HG03460 (cell line): ENCODE measurements around the gene RYR3.

ENCODE experiments used
- ATAC-seq: cut with Tn5 transposase; IDR thresholded peaks from one replicate; pipeline ENCODE4 v1.9.1; 2021; ENCODE audit not compliant: unreplicated experiment

The RYR3 gene

DNA sequence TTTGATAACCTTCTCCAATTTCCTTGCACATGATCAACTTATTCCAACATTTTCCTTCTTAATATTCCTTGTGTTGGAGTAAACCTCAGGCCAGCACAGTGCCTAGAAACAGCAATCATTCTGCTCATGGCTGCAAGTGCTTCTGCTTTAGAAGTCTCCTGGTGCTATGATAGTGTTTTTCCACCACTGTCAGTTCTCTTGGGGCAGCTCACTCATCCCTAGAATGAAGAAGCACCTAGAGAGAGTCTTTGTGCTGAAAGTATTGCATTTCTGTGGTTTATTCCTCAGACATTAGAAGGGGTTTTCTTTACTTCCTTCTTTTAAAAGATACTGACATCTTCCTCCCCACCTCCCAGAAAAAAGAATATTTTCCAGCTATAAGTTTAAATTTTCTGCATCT is 183.5 kb downstream of the RYR3 start:
- ATAC-seq = no peak

DNA sequence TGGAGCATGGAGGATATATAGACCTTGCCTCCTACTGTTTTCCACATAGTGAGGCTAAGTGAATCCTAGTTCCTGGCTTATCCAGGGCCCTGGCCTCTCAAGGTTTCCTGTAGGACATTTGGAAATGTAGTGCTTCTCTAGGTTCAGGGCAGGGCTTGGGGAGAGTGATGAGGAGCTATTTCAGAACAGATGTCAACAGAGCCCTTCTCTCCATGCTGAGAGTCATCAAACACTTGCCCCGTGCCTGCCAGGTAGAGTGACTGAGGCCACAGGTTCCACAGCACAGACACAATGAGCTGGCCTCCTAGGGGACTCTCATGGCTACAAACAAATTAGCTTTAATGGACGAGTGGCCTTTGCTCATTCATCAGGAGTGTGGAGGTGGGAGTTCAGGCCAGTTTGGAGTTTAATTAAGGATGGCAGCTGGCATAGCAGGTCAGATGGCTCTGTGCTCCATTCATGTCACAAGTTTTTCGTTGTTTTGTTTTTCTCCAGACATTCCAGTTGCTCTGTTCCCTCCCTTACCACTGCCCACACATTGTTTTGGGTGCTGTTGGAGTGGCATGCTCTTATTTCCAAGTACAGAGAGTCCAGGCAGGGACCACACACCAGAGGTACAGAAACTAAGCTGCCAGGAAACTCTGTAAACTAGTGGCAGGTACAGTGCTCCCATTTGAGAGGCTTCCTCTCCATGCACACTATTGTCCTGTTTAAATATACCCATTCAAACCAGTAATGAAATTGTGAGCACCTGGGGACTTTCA is 189.8 kb downstream of the RYR3 start:
- no peak for ATAC-seq

DNA sequence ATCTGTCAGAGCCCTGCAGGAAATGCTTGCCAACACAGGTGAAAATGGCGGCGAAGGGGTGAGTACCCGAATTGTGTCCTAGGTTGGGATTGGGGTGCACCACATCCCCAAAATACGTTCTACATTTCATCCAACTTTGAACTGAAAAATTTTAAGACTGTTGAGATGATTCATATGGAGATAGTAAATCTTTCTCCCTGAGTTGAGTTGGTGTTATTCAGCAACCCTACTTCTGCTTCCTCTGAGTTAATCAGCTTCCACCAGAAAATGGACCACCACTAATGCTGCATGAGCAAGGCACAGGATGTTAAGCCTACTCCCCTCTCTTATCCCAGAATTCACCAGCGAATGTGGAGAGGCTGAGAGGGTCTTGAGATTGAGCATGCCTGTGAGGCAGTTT is 192.9 kb downstream of the RYR3 start:
- no peak for ATAC-seq

DNA sequence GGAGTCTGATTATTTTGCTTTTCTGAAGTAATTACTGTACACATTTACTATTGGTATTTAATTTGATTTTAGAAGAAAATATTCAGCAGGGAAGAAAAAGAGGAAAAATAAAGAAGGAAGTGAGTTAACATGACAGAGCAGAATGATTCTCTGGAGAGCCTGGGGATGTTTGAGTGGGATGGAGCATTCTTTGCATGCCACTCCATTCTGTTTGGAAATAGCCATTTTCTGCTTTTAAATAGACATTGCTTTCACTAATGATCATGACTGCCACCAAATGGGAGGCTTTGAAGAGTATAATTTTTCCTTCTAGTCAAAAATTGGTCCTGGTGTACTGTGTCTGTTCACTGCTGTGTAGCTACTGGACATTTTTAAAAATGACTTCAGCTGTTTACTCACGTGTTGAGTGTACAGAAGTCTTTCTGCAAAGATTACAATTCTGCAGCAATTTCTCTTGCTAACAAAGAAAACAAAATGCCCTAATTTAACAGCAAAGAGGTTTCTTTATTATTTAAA is 196.1 kb downstream of the RYR3 start:
- ATAC-seq = no peak

DNA sequence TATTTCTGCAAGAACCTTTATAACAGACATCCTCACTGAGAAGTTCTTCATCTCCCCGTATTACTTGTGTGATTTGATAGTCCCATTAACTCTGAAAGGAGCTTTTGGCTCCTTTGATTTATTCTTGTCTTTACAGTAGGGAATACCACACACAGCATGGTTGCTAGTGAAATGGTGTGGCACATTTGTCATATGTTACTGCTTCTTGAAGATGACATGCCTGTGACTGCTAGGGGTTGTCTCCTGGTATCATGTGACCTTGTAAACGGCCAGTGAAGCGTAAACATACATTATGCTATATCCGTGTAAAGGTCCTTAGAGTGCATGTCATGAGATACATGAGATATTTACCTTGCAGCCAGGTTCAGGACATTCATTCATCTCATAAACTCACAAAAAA is 197.9 kb downstream of the RYR3 start:
- no peak for ATAC-seq

DNA sequence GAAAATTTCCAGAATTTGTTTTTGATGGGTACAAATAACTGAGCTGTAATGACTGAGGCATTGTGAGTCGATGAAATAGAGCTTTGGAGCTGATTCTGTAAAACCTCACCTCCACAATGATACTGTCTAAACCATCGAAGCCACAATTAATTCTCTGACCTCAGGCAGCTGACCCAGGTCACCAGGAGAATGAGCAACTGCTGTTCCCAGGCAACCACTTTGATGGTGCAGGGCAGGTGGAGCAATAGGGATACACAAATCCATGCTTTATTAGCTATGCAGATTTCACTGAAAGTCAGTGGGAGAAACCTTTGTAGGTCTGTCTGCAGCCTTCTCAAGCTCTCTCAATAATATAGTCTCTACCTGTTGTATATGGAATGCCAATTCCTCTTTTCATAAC is 204.4 kb downstream of the RYR3 start:
- no peak for ATAC-seq

DNA sequence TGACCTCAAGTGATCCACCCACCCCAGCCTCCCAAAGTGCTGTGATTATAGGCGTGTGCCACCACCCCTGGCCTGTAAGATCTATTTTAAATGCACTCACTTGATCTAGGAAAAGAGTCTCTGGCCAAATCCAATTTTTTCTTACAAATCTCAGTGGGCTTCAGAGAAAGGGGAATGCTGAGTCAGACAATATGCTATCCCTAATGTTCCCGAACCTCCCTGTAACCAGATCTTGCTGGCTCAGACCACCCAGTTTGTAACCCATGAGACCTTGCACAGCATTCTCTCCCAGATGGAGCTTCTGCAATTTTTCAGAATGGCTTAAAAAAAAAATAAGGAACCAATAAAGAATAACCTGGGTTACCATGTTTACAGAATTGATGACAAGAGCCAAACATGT is 205.8 kb downstream of the RYR3 start:
- ATAC-seq = no peak

DNA sequence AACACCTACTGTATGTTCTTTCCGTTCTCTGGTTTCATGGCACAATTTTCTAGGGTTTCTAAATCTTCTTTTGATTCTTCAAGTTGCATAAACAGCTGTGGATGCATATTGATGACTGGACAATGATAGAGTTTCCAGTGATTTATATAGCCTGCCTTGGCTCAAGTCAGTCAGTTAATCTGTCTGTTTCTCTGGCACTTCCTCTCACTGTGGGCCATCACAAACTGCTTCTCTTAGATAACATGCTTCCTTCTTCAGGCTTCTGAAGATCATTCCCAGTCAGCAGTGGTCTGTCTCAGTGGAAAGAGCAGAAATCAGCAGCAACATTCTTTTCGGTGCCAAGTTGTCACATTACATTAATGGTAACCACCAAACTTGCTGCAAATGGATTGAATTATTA is 207.2 kb downstream of the RYR3 start:
- no peak for ATAC-seq

DNA sequence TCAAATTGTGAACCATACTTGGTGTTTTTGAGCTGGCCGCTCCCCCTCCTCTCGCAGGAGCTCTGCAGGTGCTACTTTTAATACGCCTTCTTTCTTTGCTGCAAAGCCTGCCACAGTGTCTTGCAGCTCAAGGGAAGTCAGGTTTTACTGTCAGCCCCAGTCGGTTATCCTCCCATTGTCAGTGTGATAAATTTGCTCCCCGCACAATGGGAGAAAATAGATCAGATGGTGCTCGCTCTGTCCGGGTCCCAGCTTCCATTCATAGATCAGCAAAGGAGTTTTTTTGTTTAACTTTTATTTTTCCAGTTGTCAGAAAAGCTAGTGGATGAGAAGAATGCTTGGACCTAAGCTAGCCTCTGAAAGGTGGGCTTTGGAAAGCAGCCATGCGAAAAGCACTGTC is 207.7 kb downstream of the RYR3 start:
- ATAC-seq = no peak

DNA sequence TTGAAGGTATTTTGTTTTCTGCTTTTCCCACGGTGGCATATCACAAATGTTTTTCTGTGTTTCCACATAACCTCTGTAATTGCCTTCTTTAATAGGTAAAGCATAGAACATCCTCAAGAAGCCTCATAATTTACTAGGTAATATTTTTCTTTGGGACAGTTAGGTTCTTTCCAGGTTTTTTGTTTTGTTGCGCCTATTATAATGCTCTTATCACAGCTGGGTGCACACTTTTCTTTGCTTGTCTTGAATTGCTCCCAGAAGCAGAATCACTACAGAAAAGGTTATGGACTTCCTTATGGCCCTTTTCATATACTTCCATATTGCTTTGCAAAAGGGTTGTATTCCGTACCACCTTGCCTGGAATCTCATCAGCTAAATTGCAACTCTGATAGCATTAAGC is 213.5 kb downstream of the RYR3 start:
- ATAC-seq = no peak

DNA sequence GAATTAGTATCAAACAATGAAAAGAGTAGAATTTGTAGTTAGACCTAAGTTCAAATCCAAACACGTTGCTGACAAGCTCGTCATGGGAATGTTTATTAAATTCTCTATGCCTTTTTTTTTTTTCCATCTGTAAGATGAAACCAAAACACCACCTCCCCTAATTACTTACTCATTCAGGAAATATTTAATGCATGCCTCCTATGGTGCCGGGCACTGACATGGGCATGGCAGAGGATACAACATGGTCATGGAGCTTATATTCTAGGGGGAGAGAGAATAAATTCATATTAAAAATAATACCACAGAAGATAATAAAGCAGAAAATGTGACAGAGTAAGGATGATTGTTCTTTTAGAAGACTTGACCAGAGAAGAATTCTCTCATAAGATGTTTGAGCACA is 215.8 kb downstream of the RYR3 start:
- no peak for ATAC-seq

DNA sequence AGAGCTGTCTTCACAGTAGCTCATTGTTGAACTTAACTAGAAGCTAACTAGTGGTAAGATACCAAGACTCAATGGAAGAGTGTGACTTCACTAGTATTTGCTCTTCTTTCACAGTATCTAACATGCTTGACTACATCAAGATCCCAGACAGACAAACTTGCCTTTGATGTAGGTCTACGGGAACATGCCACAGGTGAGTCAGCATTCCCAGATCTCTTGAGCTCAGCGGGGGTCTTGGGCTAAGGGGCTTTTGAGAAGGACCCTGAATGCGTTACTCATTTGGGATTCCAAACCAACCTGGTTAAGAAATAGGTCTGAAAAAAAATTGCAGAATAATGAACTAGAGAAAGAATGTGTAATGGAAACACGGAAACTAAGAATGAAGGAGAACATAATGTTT is 222.4 kb downstream of the RYR3 start:
- no peak for ATAC-seq

DNA sequence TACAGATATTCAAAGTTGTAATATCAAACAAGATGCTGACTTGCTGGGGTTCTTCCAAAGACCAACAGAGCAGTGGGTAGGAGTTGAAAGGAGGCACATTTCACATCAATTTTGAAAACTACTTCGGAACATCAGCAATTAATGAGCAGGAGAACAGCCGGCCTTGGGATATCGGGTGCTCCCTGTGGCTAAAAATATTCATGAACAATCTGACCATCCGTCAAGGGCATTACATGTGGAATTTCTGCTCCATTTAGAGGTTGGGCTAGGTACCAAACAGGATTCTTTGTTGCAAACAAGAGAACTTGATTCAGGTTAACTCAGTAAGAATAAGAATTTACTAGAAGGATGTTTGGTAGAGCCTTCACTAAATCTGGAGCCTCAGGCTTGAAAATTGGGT is 223.9 kb downstream of the RYR3 start:
- ATAC-seq = no peak

DNA sequence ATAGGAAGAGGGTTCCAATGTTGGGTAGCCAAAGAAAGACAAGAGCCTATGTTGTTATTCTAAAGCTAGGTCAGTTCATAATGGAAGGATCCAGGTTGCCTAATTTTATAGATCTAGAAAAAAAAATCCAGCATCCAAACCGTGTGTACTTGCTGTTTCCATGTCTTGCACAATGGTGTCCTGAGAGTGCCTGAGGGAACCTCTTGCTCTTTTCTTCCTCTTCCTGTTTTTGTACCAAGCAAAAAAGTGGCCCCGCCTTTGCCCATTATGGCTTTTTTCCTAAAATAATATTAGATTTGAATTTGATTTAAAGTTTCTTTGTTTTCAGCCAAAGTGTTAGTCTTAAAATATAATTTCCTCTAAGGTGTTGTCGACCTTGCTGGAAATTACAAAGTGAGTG is 224.4 kb downstream of the RYR3 start:
- no peak for ATAC-seq

DNA sequence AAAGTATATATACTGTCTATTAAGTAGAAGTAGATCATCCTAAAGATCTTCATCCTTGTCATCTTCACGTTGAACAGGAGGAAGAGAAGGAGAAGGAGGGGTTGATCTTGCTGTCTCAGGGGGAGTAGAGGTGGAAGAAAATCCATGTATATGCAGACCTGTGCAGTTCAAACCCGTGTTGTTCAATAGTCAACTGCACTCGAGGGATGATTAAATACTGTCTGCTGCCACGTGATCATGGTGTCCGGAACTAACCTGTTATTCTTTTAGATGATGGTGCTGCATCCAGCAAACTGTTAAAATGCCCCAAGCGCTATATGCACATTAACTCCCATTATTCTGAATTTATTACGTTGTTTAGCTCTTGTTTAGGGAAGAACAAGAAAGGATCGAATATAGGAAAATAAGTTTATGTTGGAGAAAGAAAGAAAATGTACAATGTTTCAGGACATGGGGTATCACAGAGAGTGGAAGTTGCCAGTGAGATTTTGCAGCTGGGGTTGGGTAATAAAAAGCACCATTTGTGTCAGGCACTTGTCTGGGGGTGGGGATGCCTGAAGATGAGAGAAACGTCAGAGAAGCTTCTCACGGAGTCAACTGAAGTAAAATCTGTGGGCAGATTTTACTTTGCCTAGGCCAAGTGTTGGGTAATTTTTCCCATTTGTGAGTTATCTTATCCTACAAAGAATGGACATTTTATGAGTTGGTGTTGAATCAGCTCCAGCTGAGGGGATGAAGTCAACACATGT is 229.2 kb downstream of the RYR3 start:
- ATAC-seq = no peak

DNA sequence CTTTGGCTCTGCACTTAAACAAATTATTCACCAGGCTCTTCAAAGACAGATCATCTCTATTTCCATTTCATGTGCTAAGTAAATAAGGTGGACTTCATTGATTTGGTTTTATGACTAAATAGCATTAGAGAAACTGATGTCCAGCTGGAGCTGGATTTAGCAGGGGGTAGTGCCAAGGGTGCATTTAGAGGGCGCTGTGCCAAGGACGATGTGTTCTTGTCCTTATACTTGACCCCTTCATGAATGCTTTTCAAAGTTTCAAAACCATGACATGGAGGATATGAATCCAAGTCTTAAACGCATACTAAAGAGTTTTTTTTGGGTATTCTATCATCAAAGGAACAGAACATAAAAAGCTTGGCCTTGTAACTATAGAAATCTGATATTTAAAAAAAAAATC is 233.2 kb downstream of the RYR3 start:
- no peak for ATAC-seq

DNA sequence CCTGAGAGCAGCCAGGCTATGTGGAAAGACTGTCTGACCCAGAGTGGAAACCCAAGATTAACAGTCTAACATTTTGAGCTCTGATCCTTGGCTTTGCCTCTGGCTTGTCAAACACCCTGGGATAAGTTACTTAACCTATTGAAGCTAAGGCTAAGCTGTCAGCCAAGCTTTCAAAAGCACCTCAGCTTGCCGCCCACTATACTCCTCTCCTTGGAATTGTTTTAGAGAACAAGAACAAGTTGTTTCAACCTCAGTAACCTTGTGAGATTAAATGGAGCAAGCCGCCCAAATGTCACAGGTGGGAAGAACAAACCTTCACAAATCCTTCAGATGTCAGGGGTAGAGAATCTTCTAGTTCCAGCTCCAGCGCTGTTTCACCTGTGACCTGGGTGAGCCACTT is 235.1 kb downstream of the RYR3 start:
- ATAC-seq = no peak

DNA sequence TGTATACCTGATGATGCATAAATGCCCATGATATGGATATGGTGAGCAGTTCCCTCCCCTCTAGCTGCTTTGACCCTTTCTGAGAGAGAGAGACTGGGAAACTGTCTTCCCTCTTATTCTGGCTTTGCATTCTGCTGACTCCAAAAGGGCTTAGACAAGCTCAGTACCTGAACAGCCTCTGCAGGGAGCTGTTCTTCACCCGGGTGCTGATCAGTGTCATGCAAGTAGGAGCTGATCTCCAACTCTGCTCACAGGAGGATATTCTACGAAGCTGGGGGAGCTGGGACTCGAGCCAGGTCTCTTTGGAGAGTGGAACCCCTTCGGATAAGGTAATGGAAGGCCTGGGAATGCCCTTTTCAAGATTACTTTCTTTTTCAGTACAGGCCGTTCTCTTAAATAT is 237.1 kb downstream of the RYR3 start:
- no peak for ATAC-seq

DNA sequence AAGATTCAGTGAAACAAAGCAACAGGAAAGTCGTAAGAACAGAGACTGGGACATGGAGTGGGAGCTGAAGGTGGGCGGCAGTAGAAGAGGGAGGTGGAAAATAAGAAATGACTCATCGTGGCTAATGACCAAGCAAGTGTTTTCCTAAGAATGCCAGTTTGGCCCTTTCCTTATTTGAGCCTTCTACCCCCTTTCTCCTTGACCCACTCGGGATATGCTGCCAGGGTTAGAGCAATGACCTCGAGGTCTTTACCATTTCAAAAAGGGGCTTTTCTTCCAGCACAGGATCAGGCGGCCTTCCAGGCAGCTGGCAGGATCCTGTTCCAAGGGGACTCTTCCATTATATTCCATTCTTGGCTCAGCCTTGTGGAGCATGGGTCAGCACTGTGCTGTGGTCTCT is 241.1 kb downstream of the RYR3 start:
- ATAC-seq = no peak

DNA sequence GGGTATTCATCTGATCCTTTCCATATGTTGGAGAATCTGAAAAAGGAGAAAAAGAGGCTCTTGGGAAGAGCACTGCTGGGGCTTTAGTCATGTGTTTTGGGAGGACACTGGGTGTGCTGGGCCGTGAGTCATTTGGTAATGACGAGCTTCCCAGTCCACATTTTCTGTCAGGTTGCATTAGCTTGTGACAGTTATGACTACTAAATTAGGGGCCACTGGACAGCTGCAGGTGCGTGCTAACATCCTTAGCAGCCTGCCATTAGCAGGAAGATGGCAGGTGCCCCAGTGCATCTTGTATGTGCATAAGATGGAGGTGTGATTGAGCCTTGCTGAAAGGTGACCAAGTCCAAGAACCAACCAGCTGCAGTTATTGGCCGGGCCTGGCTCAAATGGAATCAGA is 242.4 kb downstream of the RYR3 start:
- no peak for ATAC-seq

DNA sequence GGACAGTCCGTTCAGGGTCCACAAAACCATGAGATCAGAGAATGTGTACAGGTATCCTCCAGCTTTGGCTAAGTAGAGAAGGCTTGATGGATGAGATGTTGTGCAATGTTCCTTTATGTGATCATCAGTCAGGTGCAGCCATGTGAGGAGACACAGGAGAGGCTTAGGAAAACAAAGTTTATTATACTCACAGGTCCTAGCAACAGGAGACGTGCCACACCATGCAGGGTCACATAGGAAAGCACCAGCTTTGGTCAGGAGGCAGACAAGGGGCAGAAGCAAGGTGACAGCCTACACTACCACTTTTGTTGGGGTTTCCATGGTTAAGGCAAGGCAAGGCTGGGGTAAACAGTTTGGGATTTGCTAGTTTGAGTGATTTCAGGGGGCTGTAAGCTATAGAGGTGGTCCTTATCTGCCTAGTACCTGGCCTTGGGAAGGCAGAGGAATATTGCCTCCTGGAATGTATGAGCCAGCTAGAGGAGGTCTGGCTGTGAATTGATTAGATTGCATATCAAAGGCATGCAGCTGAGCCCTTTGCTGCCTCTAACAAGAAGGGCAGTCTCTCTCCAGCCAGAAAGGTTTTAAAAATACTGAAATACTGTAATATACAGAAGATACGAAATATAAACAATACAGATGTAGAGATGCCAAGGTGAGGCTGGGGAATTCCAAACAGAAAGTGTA is 248.6 kb downstream of the RYR3 start:
- ATAC-seq = no peak

DNA sequence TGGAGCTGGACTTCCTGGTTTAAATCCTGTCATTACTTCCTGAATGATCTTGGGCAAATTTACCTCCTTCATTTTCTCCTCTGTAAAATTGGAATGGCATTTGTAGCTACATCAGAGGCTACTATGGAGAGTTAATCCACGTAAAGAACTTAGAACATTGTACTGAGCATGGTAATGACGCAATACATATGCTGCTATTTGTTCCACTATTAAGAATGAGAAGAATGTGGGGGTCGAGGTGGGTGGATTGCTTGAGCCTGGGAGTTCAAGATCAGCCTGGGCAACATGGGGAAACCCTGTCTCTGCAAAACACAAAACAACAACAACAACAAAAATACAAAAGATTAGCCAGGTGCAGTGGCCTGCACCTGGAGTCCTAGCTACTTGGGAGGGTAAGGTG is 250.6 kb downstream of the RYR3 start:
- no peak for ATAC-seq
